Endothelial cell of umbilical vein (primary cell): Measurements from ENCODE around the gene PIGM. TPM values are rescaled to one million over a fixed set of nuclear protein-coding genes. Genes with fewer than 3 reads are reported as not detected.

Experiments
- BruUV-seq: library from RNA; stranded (reverse); fragments of 400-500 nt; replicated peaks from 2 replicates; lab custom pipeline; 2021; lab: Mats Ljungman, UMichigan
- CTCF ChIA-PET: fragments of 300-600, 350-600 bp; sonication (Branson Sonifier 250); formaldehyde crosslinking; loops from one replicate; lab custom pipeline; 2021; ENCODE audit warnings: antibody characterized with exemption, inconsistent platforms; lab: Charles Lee
- POLR2A ChIA-PET: fragments of 300-600, 350-600 bp; sonication (Branson Sonifier 250); formaldehyde crosslinking; loops from one replicate; lab custom pipeline; 2021; ENCODE audit warnings: antibody characterized with exemption, inconsistent platforms; lab: Charles Lee
- DNase-seq: peaks from one replicate; pipeline ENCODE4 v3.0.0-alpha.2; 2011; ENCODE audit warnings: low read depth, low spot score
- FAIRE-seq: peaks from 2 replicates; lab custom pipeline; 2011; peaks lifted over from hg19 to GRCh38; lab: Jason Lieb, UNC
- H2AFZ ChIP-seq: 2 replicates; pipeline ENCODE4 v1.6.0; 2012; ENCODE audit warnings: low read depth, low read length, control low read depth, inconsistent platforms
- H3K27ac ChIP-seq: 2 replicates; pipeline ENCODE4 v1.5.1; 2011; ENCODE audit warnings: low read depth, mild to moderate bottlenecking, control low read depth, low read length, moderate library complexity; ENCODE audit not compliant: insufficient read depth
- H3K27me3 ChIP-seq, 2 experiments: 2 replicates each; pipeline versions ENCODE4 v1.6.0 to v1.6.1; 2011; ENCODE audit warnings: low read length in 2 of 2, mixed read lengths in 1 of 2; ENCODE audit not compliant: control insufficient read depth in 2 of 2, insufficient read depth in 2 of 2
- H3K36me3 ChIP-seq, 2 experiments: 2 replicates in 1 of 2; 3 replicates in 1 of 2; pipeline ENCODE4 v1.5.1; 2011; ENCODE audit warnings: low read length in 2 of 2, mild to moderate bottlenecking in 1 of 2, moderate library complexity in 1 of 2; ENCODE audit not compliant: control insufficient read depth in 2 of 2, insufficient read depth in 2 of 2; ENCODE audit errors: extremely low read depth in 1 of 2
- H3K4me1 ChIP-seq: 3 replicates; pipeline ENCODE4 v1.5.1; 2011; ENCODE audit warnings: mild to moderate bottlenecking, low read length; ENCODE audit not compliant: control insufficient read depth, insufficient read depth; ENCODE audit errors: extremely low read depth
- H3K4me2 ChIP-seq: 2 replicates; pipeline ENCODE4 v1.6.1; 2011; ENCODE audit warnings: low read length, control low read depth, mixed read lengths; ENCODE audit not compliant: insufficient read depth
- H3K4me3 ChIP-seq, 3 experiments: fragments of 200-600 bp in 1 of 3; sonication (generic), shearing (Covaris generic) in 1 of 3; replicated peaks in 1 of 3; 2 replicates each; pipeline ENCODE4 v1.5.1; 2011 to 2016; ENCODE audit warnings: control low read depth in 3 of 3, low read length in 3 of 3, mild to moderate bottlenecking in 2 of 3, inconsistent platforms in 1 of 3, low read depth in 1 of 3, moderate library complexity in 1 of 3; ENCODE audit not compliant: insufficient read depth in 1 of 3
- H3K79me2 ChIP-seq: 2 replicates; pipeline ENCODE4 v1.6.0; 2012; ENCODE audit warnings: low read length, inconsistent platforms; ENCODE audit not compliant: control insufficient read depth, insufficient read depth
- H3K9ac ChIP-seq: replicated peaks from 2 replicates; pipeline ENCODE3; 2011; ENCODE audit warnings: low read length, control low read depth; ENCODE audit not compliant: insufficient read depth; ENCODE audit errors: extremely low read depth
- H3K9me1 ChIP-seq: replicated peaks from 3 replicates; pipeline ENCODE4 v1.6.0; 2011; ENCODE audit warnings: mild to moderate bottlenecking, low read length; ENCODE audit not compliant: control insufficient read depth, insufficient read depth; ENCODE audit errors: extremely low read depth
- H3K9me3 ChIP-seq: replicated peaks from 2 replicates; pipeline ENCODE4 v1.5.1; 2012; ENCODE audit warnings: low read length, inconsistent platforms; ENCODE audit not compliant: control insufficient read depth, insufficient read depth
- H4K20me1 ChIP-seq: replicated peaks from 2 replicates; pipeline ENCODE3; 2011; ENCODE audit warnings: mild to moderate bottlenecking, low read length; ENCODE audit not compliant: control insufficient read depth, insufficient read depth; ENCODE audit errors: extremely low read depth
- CTCF ChIP-seq, 2 donors: IDR thresholded peaks; 1 replicate in 1 of 2; 2 replicates in 1 of 2; pipeline ENCODE4 v1.5.1; 2011; ENCODE audit warnings: low read length in 2 of 2, mild to moderate bottlenecking in 2 of 2, moderate library complexity in 2 of 2, control low read depth in 1 of 2, inconsistent platforms in 1 of 2, low read depth in 1 of 2; ENCODE audit not compliant: insufficient read depth in 1 of 2; ENCODE audit errors: extremely low read depth in 1 of 2
- EZH2 ChIP-seq: IDR thresholded peaks from 2 replicates; pipeline ENCODE4 v1.6.1; 2012; ENCODE audit warnings: borderline replicate concordance, low read depth, mild to moderate bottlenecking, moderate library complexity, low read length, inconsistent platforms; ENCODE audit not compliant: severe bottlenecking
- FOS ChIP-seq: IDR thresholded peaks from 2 replicates; pipeline ENCODE4 v1.6.1; 2011; ENCODE audit warnings: mild to moderate bottlenecking, low read length, moderate library complexity, borderline replicate concordance; ENCODE audit not compliant: insufficient read depth
- GATA2 ChIP-seq: IDR thresholded peaks from 2 replicates; pipeline ENCODE4 v1.7.0; 2011; ENCODE audit warnings: low read depth, mild to moderate bottlenecking, moderate library complexity, mixed read lengths, low read length; ENCODE audit not compliant: insufficient read length, insufficient read depth
- JUN ChIP-seq: IDR thresholded peaks from 2 replicates; pipeline ENCODE4 v1.6.1; 2011; ENCODE audit warnings: borderline replicate concordance, low read depth; ENCODE audit not compliant: insufficient read length, insufficient read depth
- MAX ChIP-seq: IDR thresholded peaks from 2 replicates; pipeline ENCODE4 v1.6.1; 2011; ENCODE audit not compliant: insufficient read depth, insufficient read length
- MYC ChIP-seq: IDR thresholded peaks from one replicate; pipeline ENCODE4 v1.6.1; 2011; ENCODE audit warnings: mild to moderate bottlenecking, low read depth, low read length
- POLR2A ChIP-seq: IDR thresholded peaks from 2 replicates; pipeline ENCODE4 v1.6.1; 2012; ENCODE audit warnings: low read depth, mild to moderate bottlenecking, control low read depth, low read length
- POLR2AphosphoS5 ChIP-seq: IDR thresholded peaks from 2 replicates; pipeline ENCODE4 v1.6.1; 2012; ENCODE audit warnings: low read depth, mild to moderate bottlenecking, control low read depth, low read length, moderate library complexity; ENCODE audit not compliant: insufficient read depth
- dilution Hi-C: fragments of 300-500 bp; cut with MboI; formaldehyde crosslinking; loops from one replicate; pipeline ENCODE4 v1.15.0; 2019; ENCODE audit warnings: low sequenced_read_pairs; ENCODE audit not compliant: extremely low pct_ligation_motif_present
- intact Hi-C: fragments of 100-400 bp; cut with micrococcal nuclease; formaldehyde crosslinking; loops from one replicate; pipeline ENCODE4 v1.10.0; 2022
- polyA plus RNA-seq, 4 experiments: library from polyadenylated mRNA; depleted of rRNA in 3 of 4; stranded (reverse) in 3 of 4; unstranded in 1 of 4; fragments of >200 nt; gene quantifications; 2 replicates each; pipeline versions ENCODE4 v1.2.1 to v1.2.3, GENCODE V29; 2011 to 2012; ENCODE audit warnings: missing spikeins in 1 of 4
- total RNA-seq: library from RNA; stranded (reverse); gene quantifications from 2 replicates; pipeline ENCODE4 v1.2.3, GENCODE V29; 2021

The PIGM gene
- total and polyA plus RNA-seq, 2 donors (not counting 3 experiments of a cell fraction or from before 2014, with no cell fraction given), result 3.4 to 5.4 TPM

GRCh38 chr1:160009081-160009480 is 22.7 kb downstream of the PIGM start:
- peaks cover 19 to 20% of the 10 kb centered on the region in 2 experiments for H3K27me3 ChIP-seq
- CTCF ChIA-PET, result interaction anchor here (1.9 to 7.4 kb wide), 6 partner anchors 9 to 876 kb away, joined by 10 to 153 read pairs (median 80); no protein-coding TSS in a partner anchor
- H3K36me3 ChIP-seq, result no peaks in the 10 kb centered on the region
- FAIRE-seq, result no peak
- no peaks in the 10 kb centered on the region for H4K20me1 ChIP-seq
- no peak overlapping the region for H3K27ac ChIP-seq
- H2AFZ ChIP-seq, result no peak overlapping the region
- BruUV-seq, result no TSS peak
- H3K9ac ChIP-seq, result no peak overlapping the region
- H3K79me2 ChIP-seq, result no peaks in the 10 kb centered on the region
- H3K4me3 ChIP-seq, result no peak overlapping the region
- intact Hi-C loops (no loop called here), dilution Hi-C loops (no loop called here)
- DNase-seq, result no peak
- POLR2A ChIA-PET, result no interaction called here
- no peak overlapping the region for H3K4me2 ChIP-seq
- H3K4me1 ChIP-seq, result no peaks in the 10 kb centered on the region
- H3K9me1 ChIP-seq, result no peaks in the 10 kb centered on the region
- H3K9me3 ChIP-seq, result no peaks in the 10 kb centered on the region
- TF ChIP-seq CTCF (IDR thresholded peaks at IDR 0.05; ENCODE audit: extremely low read depth in 1 of 2, insufficient read depth in 1 of 2, low read depth in 1 of 2, low read length in 2 of 2), result no peak
- TF ChIP-seq MYC, result no peak
- no peak for TF ChIP-seq POLR2A
- no peak for TF ChIP-seq MAX
- TF ChIP-seq FOS, result no peak
- TF ChIP-seq GATA2, result no peak
- TF ChIP-seq POLR2AphosphoS5, result no peak
- no peak for TF ChIP-seq EZH2
- TF ChIP-seq JUN, result no peak
